K562 (cell line): ENCODE data around the gene PALM3. TPM values are rescaled to one million over a fixed set of nuclear protein-coding genes. Genes with fewer than 3 reads are reported as not detected.
A peak's percentile ranks its signal among the peaks of the same experiment; 100 is the strongest.

Source experiments
- BDP1 ChIP-seq: IDR thresholded peaks from 3 replicates; pipeline ENCODE4 v1.6.1; 2011; ENCODE audit not compliant: insufficient read length, insufficient read depth
- CAMTA2 ChIP-seq: fragments of 250-450 bp; sonication (Bioruptor Pico); conservative IDR thresholded peaks from 2 replicates; pipeline ENCODE4 v1.5.1; 2022
- CHD1 ChIP-seq: fragments of 200-600 bp; sonication (generic); IDR thresholded peaks from one replicate; pipeline ENCODE4 v1.6.1; 2012; ENCODE audit warnings: mild to moderate bottlenecking, moderate library complexity, low read length, inconsistent platforms
- CREM ChIP-seq: IDR thresholded peaks from 2 replicates; pipeline ENCODE4 v1.6.1; 2014; ENCODE audit warnings: antibody characterized with exemption, low read depth
- ESRRB ChIP-seq: fragments of 250-450 bp; sonication (Bioruptor Pico); IDR thresholded peaks from 2 replicates; pipeline ENCODE4 v1.5.0; 2020; ENCODE audit warnings: mild to moderate bottlenecking, moderate library complexity, borderline replicate concordance
- FIP1L1 ChIP-seq: fragments of 200-400 bp; formaldehyde crosslinking; IDR thresholded peaks from 2 replicates; pipeline ENCODE4 v1.6.1; 2018; ENCODE audit warnings: mild to moderate bottlenecking, low read depth, low read length; ENCODE audit not compliant: poor library complexity, severe bottlenecking
- FOXM1 ChIP-seq, 2 experiments: fragments of 450-650 bp in 1 of 2; sonication (generic) in 1 of 2; formaldehyde crosslinking in 1 of 2; IDR thresholded peaks; 2 replicates each; pipeline versions ENCODE4 v1.6.1 to v1.9.0; 2017 to 2022; ENCODE audit warnings: low read depth in 2 of 2, mild to moderate bottlenecking in 2 of 2, missing genetic modification reagents in 1 of 2, moderate library complexity in 1 of 2
- GABPB2 ChIP-seq: fragments of 250-450 bp; sonication (Bioruptor Pico); conservative IDR thresholded peaks from 2 replicates; pipeline ENCODE4 v1.5.1; 2021; ENCODE audit warnings: mild to moderate bottlenecking
- KDM5B ChIP-seq: fragments of 200-600 bp; sonication (generic); IDR thresholded peaks from 2 replicates; pipeline ENCODE4 v1.6.1; 2012; ENCODE audit warnings: low read depth, mild to moderate bottlenecking, moderate library complexity, low read length, control low read depth, inconsistent platforms; ENCODE audit not compliant: insufficient replicate concordance
- LCOR ChIP-seq: sonication (generic); formaldehyde crosslinking; IDR thresholded peaks from 2 replicates; pipeline ENCODE4 v1.8.0; 2022; ENCODE audit warnings: mild to moderate bottlenecking, missing genetic modification reagents
- MIER1 ChIP-seq: fragments of 450-650 bp; IDR thresholded peaks from 2 replicates; pipeline ENCODE4 v1.6.1; 2016; ENCODE audit warnings: antibody characterized with exemption, mild to moderate bottlenecking, low read depth
- PHB2 ChIP-seq: fragments of 450-650 bp; IDR thresholded peaks from 2 replicates; pipeline ENCODE4 v1.6.1; 2017; ENCODE audit warnings: low read depth
- POLR2B ChIP-seq: fragments of 450-650 bp; IDR thresholded peaks from 2 replicates; pipeline ENCODE4 v1.6.1; 2018; ENCODE audit warnings: low read depth; ENCODE audit not compliant: partially characterized antibody
- PTBP1 ChIP-seq: fragments of 200-400 bp; formaldehyde crosslinking; IDR thresholded peaks from 2 replicates; pipeline ENCODE4 v1.6.1; 2017; ENCODE audit warnings: low read depth, low read length
- RAD21 ChIP-seq, 2 experiments: fragments of 250-450 bp in 1 of 2; fragments of 450-650 bp in 1 of 2; sonication (Bioruptor Pico) in 1 of 2; formaldehyde crosslinking in 1 of 2; IDR thresholded peaks in 1 of 2; conservative IDR thresholded peaks in 1 of 2; 2 replicates each; pipeline versions ENCODE4 v1.4.0 to v1.8.0; 2020 to 2022; ENCODE audit warnings: mild to moderate bottlenecking in 2 of 2, moderate library complexity in 1 of 2
- SETDB1 ChIP-seq: IDR thresholded peaks from one replicate; pipeline ENCODE4 v1.6.1; 2012; ENCODE audit warnings: low read length, control low read depth, inconsistent platforms
- SIN3A ChIP-seq, 2 experiments: fragments of 150-350 bp in 1 of 2; IDR thresholded peaks; 2 replicates each; pipeline ENCODE4 v1.6.1; 2011 to 2016; ENCODE audit warnings: borderline replicate concordance in 2 of 2, low read depth in 2 of 2, low read length in 2 of 2, mild to moderate bottlenecking in 2 of 2, moderate library complexity in 2 of 2; ENCODE audit not compliant: control insufficient read depth in 1 of 2
- SREBF1 ChIP-seq: fragments of 150-350 bp; IDR thresholded peaks from 2 replicates; pipeline ENCODE4 v1.6.1; 2014; ENCODE audit warnings: antibody characterized with exemption, low read depth, low read length, borderline replicate concordance
- TEAD4 ChIP-seq, 2 experiments: sonication (generic) in 1 of 2; formaldehyde crosslinking in 1 of 2; IDR thresholded peaks; 2 replicates each; pipeline versions ENCODE4 v1.6.1 to v1.8.0; 2012 to 2022; ENCODE audit warnings: borderline replicate concordance in 1 of 2, inconsistent platforms in 1 of 2, low read length in 1 of 2, mild to moderate bottlenecking in 1 of 2, missing genetic modification reagents in 1 of 2
- ZNF121 ChIP-seq: sonication (generic); formaldehyde crosslinking; conservative IDR thresholded peaks from 2 replicates; pipeline ENCODE4 v1.8.0; 2022; ENCODE audit warnings: missing genetic modification reagents
- ZNF41 ChIP-seq: fragments of 250-450 bp; sonication (Bioruptor Pico); conservative IDR thresholded peaks from 2 replicates; pipeline ENCODE4 v1.4.0; 2020; ENCODE audit warnings: mild to moderate bottlenecking
- ZNF436 ChIP-seq: fragments of 250-450, 450-650 bp; sonication (Bioruptor Pico); formaldehyde crosslinking; IDR thresholded peaks from 2 replicates; pipeline ENCODE4 v1.7.0; 2020; ENCODE audit warnings: mild to moderate bottlenecking
- ZNF551 ChIP-seq: fragments of 250-450 bp; sonication (Bioruptor Pico); IDR thresholded peaks from 2 replicates; pipeline ENCODE4 v1.5.0; 2021; ENCODE audit warnings: mild to moderate bottlenecking, moderate library complexity
- ZNF584 ChIP-seq: fragments of 200-800 bp; sonication (Bioruptor generic); IDR thresholded peaks from 2 replicates; pipeline ENCODE4 v1.6.1; 2016; ENCODE audit warnings: low read depth, mild to moderate bottlenecking, missing genetic modification characterization, missing compliant biosample characterization
- ZNF589 ChIP-seq: fragments of 200-800 bp; sonication (Bioruptor generic); IDR thresholded peaks from 2 replicates; pipeline ENCODE4 v1.6.1; 2016; ENCODE audit warnings: low read depth, missing genetic modification characterization, missing compliant biosample characterization
- ZNF764 ChIP-seq: fragments of 250-450 bp; sonication (Bioruptor Pico); IDR thresholded peaks from 2 replicates; pipeline ENCODE4 v1.4.0; 2020; ENCODE audit warnings: low read depth, mild to moderate bottlenecking, moderate library complexity
- ZZZ3 ChIP-seq: fragments of 450-650 bp; IDR thresholded peaks from 2 replicates; pipeline ENCODE4 v1.6.1; 2016; ENCODE audit warnings: antibody characterized with exemption, mild to moderate bottlenecking, moderate library complexity
- polyA plus RNA-seq, 8 experiments: library from polyadenylated mRNA; depleted of rRNA in 4 of 8; stranded (reverse) in 5 of 8; unstranded in 3 of 8; fragments of >200 nt; fragmentation: Nextera tagmentation in 2 of 8; fragmentation: Illumina TruSeq in 1 of 8; extraction: Ambion mirVana in 2 of 8; extraction: Trizol in 1 of 8; gene quantifications; 2 replicates each; pipeline versions ENCODE4 v1.2.1 to v1.2.3, GENCODE V29; 2011 to 2014; ENCODE audit warnings: inconsistent platforms in 1 of 8, missing spikeins in 1 of 8
- total RNA-seq, 7 experiments: library from RNA; depleted of rRNA in 6 of 7; stranded (reverse); fragments of >200 nt in 6 of 7; fragmentation: Illumina TruSeq in 2 of 7; extraction: Trizol in 2 of 7; gene quantifications; 2 replicates each; pipeline versions ENCODE4 v1.2.1 to v1.2.3, GENCODE V29; 2011 to 2021; ENCODE audit warnings: low replicate concordance in 1 of 7

Gene PALM3
- total and polyA plus RNA-seq, 9 of the 15 experiments (the other 6 are each of a cell fraction or from before 2014, with no cell fraction given), result 0.07 to 9.3 (median 3.3) TPM

- TF ChIP-seq LCOR (CRISPR knock-in tag), result peak; percentile 87; the same call in 1 of the 2 replicates
- no peak for TF ChIP-seq BDP1
- TF ChIP-seq ZNF551 (CRISPR knock-in tag), result no peak
- TF ChIP-seq PTBP1, result 0 out of 2 replicates have a peak, but pooled peaks have one; percentile 57
- peak; percentile 55 for TF ChIP-seq KDM5B
- TF ChIP-seq CREM, result peak; percentile 99
- peak; percentile 59 for TF ChIP-seq CHD1
- TF ChIP-seq ZNF589 (CRISPR knock-in tag), result peak; percentile 97
- TF ChIP-seq POLR2B, result peak; percentile 71
- TF ChIP-seq GABPB2 (CRISPR knock-in tag), result 0 out of 2 replicates have a peak, but pooled peaks have one; percentile 37
- TF ChIP-seq MIER1, result no peak
- peak in 1 of 2 experiments; percentile 48; a peak in 2 of 4 replicates for TF ChIP-seq RAD21 (CRISPR knock-in tag; conservative IDR thresholded peaks at IDR 0.05 in 1 of 2, IDR thresholded peaks at IDR 0.05 in 1 of 2)
- no peak for TF ChIP-seq ZNF41 (CRISPR knock-in tag)
- TF ChIP-seq SREBF1, result no peak; the same call in 1 of the 2 replicates
- TF ChIP-seq TEAD4 (IDR thresholded peaks at IDR 0.05; ENCODE audit: low read length), result peak; percentile 96
- TF ChIP-seq TEAD4 (CRISPR knock-in tag; IDR thresholded peaks at IDR 0.05; ENCODE audit: borderline replicate concordance), result no peak
- TF ChIP-seq ESRRB (CRISPR knock-in tag), result no peak
- TF ChIP-seq PHB2, result peak; percentile 92
- peak in 1 of 2 experiments; percentile 82; a peak in 2 of 4 replicates for TF ChIP-seq SIN3A (IDR thresholded peaks at IDR 0.05; ENCODE audit: borderline replicate concordance in 2 of 2, control insufficient read depth in 1 of 2, low read depth in 2 of 2, low read length in 2 of 2)
- TF ChIP-seq SETDB1, result no peak
- peak; percentile 89 for TF ChIP-seq ZNF584
- TF ChIP-seq FIP1L1, result peak; percentile 84
- no peak for TF ChIP-seq ZZZ3
- TF ChIP-seq CAMTA2, result 0 out of 2 replicates have a peak, but pooled peaks have one; percentile 32
- TF ChIP-seq ZNF436, result no peak
- TF ChIP-seq FOXM1 (IDR thresholded peaks at IDR 0.05; ENCODE audit: low read depth), result peak; percentile 89
- TF ChIP-seq FOXM1 (CRISPR knock-in tag; IDR thresholded peaks at IDR 0.05; ENCODE audit: low read depth), result no peak
- no peak for TF ChIP-seq ZNF764 (CRISPR knock-in tag)
- TF ChIP-seq ZNF121 (CRISPR knock-in tag), result no peak
Measured at GRCh38 chr19:14006766-14007562, 54.9 kb downstream of the PALM3 start (continued).
